Lung (tissue), 12 donors: ENCODE data around the gene MX1. TPM values are rescaled to one million over a fixed set of nuclear protein-coding genes. Genes with fewer than 3 reads are reported as not detected.
A peak's percentile ranks its signal among the peaks of the same experiment; 100 is the strongest.

Source experiments
- ATAC-seq: fragments of 200-7000 bp; cut with Tn5 transposase; one replicate; pipeline ENCODE4 v1.9.1; 2020; ENCODE audit warnings: moderate number of reproducible peaks; ENCODE audit not compliant: insufficient read depth, low FRiP score
- DNase-seq, 3 donors: peaks; one replicate each; pipeline ENCODE4 v3.0.0-alpha.2; 2013 to 2017
- H3K27ac ChIP-seq, 2 donors: one replicate each; pipeline ENCODE4 v1.5.1; 2013; ENCODE audit warnings: mild to moderate bottlenecking in 2 of 2, moderate library complexity in 2 of 2, control low read depth in 1 of 2, inconsistent platforms in 1 of 2, low read depth in 1 of 2, low read length in 1 of 2
- H3K27me3 ChIP-seq, 3 donors: one replicate each; pipeline ENCODE4 v1.5.1; 2013; ENCODE audit warnings: low read length in 2 of 3; ENCODE audit not compliant: control insufficient read depth in 3 of 3, insufficient read depth in 3 of 3
- H3K36me3 ChIP-seq, 4 donors: one replicate each; pipeline ENCODE4 v1.5.1; 2013; ENCODE audit warnings: low read length in 4 of 4, mild to moderate bottlenecking in 1 of 4, moderate library complexity in 1 of 4; ENCODE audit not compliant: control insufficient read depth in 4 of 4, insufficient read depth in 4 of 4
- H3K4me1 ChIP-seq, 5 donors: one replicate each; pipeline ENCODE4 v1.5.1; 2013; ENCODE audit warnings: low read length in 5 of 5, mild to moderate bottlenecking in 2 of 5, moderate library complexity in 1 of 5; ENCODE audit not compliant: control insufficient read depth in 5 of 5, insufficient read depth in 5 of 5
- H3K4me3 ChIP-seq: one replicate; pipeline ENCODE4 v1.5.1; 2013; ENCODE audit warnings: mild to moderate bottlenecking, control low read depth, moderate library complexity
- H3K9ac ChIP-seq, 2 donors: one replicate each; pipeline ENCODE4 v1.5.1; 2013; ENCODE audit warnings: low read length in 2 of 2, control low read depth in 1 of 2; ENCODE audit not compliant: insufficient read depth in 1 of 2
- H3K9me3 ChIP-seq, 4 donors: one replicate each; pipeline ENCODE4 v1.5.1; 2013; ENCODE audit warnings: low read length in 3 of 4, mild to moderate bottlenecking in 1 of 4, moderate library complexity in 1 of 4; ENCODE audit not compliant: control insufficient read depth in 4 of 4, insufficient read depth in 3 of 4
- CTCF ChIP-seq: IDR thresholded peaks from 2 replicates; pipeline ENCODE4 v1.5.1; 2012; ENCODE audit warnings: mild to moderate bottlenecking; ENCODE audit errors: control extremely low read depth, extremely low read depth
- WGBS, 2 donors: extraction: QIAGEN DNeasy Blood & Tissue Kit; methylation state at CpG; one replicate each; pipeline ENCODE4 v1.1.7; 2013; 5-methylcytosine and 5-hydroxymethylcytosine counted together
- polyA plus RNA-seq, 2 donors: library from polyadenylated mRNA; stranded (reverse); fragments of 200-250 nt; gene quantifications; one replicate each; pipeline ENCODE4 v1.2.1, GENCODE V29; 2013
- total RNA-seq, 2 donors: library from RNA; depleted of rRNA in 1 of 2; stranded (reverse); fragments of >200 nt in 1 of 2; gene quantifications; one replicate each; pipeline ENCODE4 v1.2.1, GENCODE V29; 2014 to 2021
- donor health status: control.
- donor health status: control.
- donor health status: Bipolar disorder and iron deficiency.
- donor health status: healthy.
- donor health status: DM: yes; HTN: yes; CAD: no.

Gene MX1
- total and polyA plus RNA-seq, 4 donors: 18.9 to 43.5 (median 31.3) TPM

GRCh38 chr21:41499920-41500319 lies 73.9 kb downstream of the MX1 start:
- H3K27ac ChIP-seq: no peak overlapping the region

GRCh38 chr21:41500363-41500762 lies 74.3 kb downstream of the MX1 start:
- Histone ChIP-seq H3K27me3 (peaks cover 0 to 14% (median 2%) of the 10 kb centered on the region in 3 donors), H3K27ac (no peak overlapping the region), H3K36me3 (no peaks in the 10 kb centered on the region), H3K4me3 (no peak overlapping the region), H3K4me1 (peaks cover 0 to 9% (median 5%) of the 10 kb centered on the region in 5 donors), H3K9me3 (peaks cover 0 to 2% (median 0%) of the 10 kb centered on the region in 4 donors), H3K9ac (no peak overlapping the region)
- WGBS, 2 donors: 73 to 83% methylated on average over 6 of the region's 6 CpGs
- no peak for TF ChIP-seq CTCF
- DNase-seq: no peak
- no peak for ATAC-seq

More at GRCh38 chr21:41499920-41500319, 73.9 kb downstream of the MX1 start:
- ATAC-seq (no peak), DNase-seq (no peak)
- Histone ChIP-seq H3K36me3 (no peaks in the 10 kb centered on the region), H3K9me3 (peaks cover 0 to 2% (median 0%) of the 10 kb centered on the region in 4 donors), H3K4me1 (peaks cover 0 to 9% (median 5%) of the 10 kb centered on the region in 5 donors), H3K9ac (no peak overlapping the region), H3K27me3 (peaks cover 0 to 11% (median 0%) of the 10 kb centered on the region in 3 donors), H3K4me3 (no peak overlapping the region)
- no peak for TF ChIP-seq CTCF
- 72 to 89% methylated on average over 2 of the region's 2 CpGs for WGBS, 2 donors

GRCh38 chr21:41500931-41501381 lies 74.9 kb downstream of the MX1 start:
- no peak for DNase-seq
- Histone ChIP-seq H3K9me3 (peaks cover 0 to 2% (median 0%) of the 10 kb centered on the region in 4 donors), H3K9ac (no peak overlapping the region), H3K27ac (peak overlapping the region in 1 of 2 donors; percentile 49), H3K27me3 (peaks cover 0 to 19% (median 8%) of the 10 kb centered on the region in 3 donors), H3K4me1 (peaks cover 0 to 9% (median 5%) of the 10 kb centered on the region in 5 donors), H3K36me3 (no peaks in the 10 kb centered on the region), H3K4me3 (no peak overlapping the region)
- no peak for ATAC-seq
- 47 to 63% methylated on average over 9 of the region's 9 CpGs for WGBS, 2 donors
- TF ChIP-seq CTCF: no peak

- ATAC-seq (no peak), DNase-seq (no peak)
- Histone ChIP-seq H3K4me3 (no peak overlapping the region), H3K4me1 (peaks cover 0 to 9% (median 5%) of the 10 kb centered on the region in 5 donors), H3K9ac (no peak overlapping the region), H3K27ac (peak overlapping the region in 1 of 2 donors; percentile 10), H3K9me3 (peaks cover 0 to 2% (median 0%) of the 10 kb centered on the region in 4 donors), H3K36me3 (no peaks in the 10 kb centered on the region), H3K27me3 (peaks cover 0 to 28% (median 17%) of the 10 kb centered on the region in 3 donors)
- WGBS, 2 donors: 79 to 86% methylated on average over 7 of the region's 7 CpGs
- no peak for TF ChIP-seq CTCF
Measured at GRCh38 chr21:41501919-41502318, 75.9 kb downstream of the MX1 start.
